LNCAP (cell line): ENCODE measurements around the gene STH.

ENCODE experiments used
- TF ChIP-seq, protein P1 (sequence below): fragments of 450-650 bp; IDR thresholded peaks from 2 replicates; pipeline ENCODE4 v1.5.1; 2017; ENCODE audit warnings: mild to moderate bottlenecking

Gene STH

DNA sequence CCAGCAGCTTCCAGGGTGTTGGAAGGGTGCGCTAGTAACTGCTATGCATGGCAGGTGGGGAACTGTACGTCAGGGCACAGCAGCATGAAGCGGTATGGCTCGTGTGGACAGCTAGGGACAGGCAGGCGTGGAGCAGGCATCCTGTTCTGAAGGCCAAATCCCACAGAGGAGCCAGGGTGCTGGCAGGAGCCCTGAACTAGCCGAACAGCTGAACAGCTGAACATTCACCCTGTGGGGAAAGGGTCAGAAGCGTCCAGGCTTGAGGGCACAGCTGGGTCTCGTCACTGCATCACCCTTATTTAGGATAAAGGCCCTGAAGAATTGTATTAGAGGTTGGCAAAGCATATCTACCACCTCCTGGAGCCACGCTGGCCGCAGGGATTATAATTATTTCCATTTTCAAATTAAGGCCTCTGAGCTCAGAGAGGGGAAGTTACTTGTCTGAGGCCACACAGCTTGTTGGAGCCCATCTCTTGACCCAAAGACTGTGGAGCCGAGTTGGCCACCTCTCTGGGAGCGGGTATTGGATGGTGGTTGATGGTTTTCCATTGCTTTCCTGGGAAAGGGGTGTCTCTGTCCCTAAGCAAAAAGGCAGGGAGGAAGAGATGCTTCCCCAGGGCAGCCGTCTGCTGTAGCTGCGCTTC lies 3.3 kb upstream of the STH start:
- TF ChIP-seq, protein P1, sequence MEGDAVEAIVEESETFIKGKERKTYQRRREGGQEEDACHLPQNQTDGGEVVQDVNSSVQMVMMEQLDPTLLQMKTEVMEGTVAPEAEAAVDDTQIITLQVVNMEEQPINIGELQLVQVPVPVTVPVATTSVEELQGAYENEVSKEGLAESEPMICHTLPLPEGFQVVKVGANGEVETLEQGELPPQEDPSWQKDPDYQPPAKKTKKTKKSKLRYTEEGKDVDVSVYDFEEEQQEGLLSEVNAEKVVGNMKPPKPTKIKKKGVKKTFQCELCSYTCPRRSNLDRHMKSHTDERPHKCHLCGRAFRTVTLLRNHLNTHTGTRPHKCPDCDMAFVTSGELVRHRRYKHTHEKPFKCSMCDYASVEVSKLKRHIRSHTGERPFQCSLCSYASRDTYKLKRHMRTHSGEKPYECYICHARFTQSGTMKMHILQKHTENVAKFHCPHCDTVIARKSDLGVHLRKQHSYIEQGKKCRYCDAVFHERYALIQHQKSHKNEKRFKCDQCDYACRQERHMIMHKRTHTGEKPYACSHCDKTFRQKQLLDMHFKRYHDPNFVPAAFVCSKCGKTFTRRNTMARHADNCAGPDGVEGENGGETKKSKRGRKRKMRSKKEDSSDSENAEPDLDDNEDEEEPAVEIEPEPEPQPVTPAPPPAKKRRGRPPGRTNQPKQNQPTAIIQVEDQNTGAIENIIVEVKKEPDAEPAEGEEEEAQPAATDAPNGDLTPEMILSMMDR, result no peak

DNA sequence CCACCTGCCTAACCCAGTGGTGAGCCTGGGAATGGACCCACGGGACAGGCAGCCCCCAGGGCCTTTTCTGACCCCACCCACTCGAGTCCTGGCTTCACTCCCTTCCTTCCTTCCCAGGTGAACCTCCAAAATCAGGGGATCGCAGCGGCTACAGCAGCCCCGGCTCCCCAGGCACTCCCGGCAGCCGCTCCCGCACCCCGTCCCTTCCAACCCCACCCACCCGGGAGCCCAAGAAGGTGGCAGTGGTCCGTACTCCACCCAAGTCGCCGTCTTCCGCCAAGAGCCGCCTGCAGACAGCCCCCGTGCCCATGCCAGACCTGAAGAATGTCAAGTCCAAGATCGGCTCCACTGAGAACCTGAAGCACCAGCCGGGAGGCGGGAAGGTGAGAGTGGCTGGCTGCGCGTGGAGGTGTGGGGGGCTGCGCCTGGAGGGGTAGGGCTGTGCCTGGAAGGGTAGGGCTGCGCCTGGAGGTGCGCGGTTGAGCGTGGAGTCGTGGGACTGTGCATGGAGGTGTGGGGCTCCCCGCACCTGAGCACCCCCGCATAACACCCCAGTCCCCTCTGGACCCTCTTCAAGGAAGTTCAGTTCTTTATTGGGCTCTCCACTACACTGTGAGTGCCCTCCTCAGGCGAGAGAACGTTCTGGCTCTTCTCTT lies 2.6 kb upstream of the STH start:
- TF ChIP-seq, protein P1, result no peak

DNA sequence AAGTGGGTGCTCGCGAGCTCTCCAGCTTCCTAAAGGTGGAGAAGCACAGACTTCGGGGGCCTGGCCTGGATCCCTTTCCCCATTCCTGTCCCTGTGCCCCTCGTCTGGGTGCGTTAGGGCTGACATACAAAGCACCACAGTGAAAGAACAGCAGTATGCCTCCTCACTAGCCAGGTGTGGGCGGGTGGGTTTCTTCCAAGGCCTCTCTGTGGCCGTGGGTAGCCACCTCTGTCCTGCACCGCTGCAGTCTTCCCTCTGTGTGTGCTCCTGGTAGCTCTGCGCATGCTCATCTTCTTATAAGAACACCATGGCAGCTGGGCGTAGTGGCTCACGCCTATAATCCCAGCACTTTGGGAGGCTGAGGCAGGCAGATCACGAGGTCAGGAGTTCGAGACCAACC lies 1.9 kb upstream of the STH start:
- TF ChIP-seq, protein P1, result no peak

DNA sequence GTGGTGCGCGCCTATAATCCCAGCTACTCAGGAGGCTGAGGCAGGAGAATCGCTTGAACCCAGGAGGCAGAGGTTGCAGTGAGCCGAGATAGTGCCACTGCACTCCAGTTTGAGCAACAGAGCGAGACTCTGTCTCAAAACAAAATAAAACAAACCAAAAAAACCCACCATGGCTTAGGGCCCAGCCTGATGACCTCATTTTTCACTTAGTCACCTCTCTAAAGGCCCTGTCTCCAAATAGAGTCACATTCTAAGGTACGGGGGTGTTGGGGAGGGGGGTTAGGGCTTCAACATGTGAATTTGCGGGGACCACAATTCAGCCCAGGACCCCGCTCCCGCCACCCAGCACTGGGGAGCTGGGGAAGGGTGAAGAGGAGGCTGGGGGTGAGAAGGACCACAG lies 1.4 kb upstream of the STH start:
- TF ChIP-seq, protein P1, result no peak

DNA sequence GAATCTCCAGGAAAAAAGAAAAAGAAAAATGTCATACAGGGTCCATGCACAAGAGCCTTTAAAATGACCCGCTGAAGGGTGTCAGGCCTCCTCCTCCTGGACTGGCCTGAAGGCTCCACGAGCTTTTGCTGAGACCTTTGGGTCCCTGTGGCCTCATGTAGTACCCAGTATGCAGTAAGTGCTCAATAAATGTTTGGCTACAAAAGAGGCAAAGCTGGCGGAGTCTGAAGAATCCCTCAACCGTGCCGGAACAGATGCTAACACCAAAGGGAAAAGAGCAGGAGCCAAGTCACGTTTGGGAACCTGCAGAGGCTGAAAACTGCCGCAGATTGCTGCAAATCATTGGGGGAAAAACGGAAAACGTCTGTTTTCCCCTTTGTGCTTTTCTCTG lies 845 bp downstream of the STH start:
- TF ChIP-seq, protein P1, result no peak

DNA sequence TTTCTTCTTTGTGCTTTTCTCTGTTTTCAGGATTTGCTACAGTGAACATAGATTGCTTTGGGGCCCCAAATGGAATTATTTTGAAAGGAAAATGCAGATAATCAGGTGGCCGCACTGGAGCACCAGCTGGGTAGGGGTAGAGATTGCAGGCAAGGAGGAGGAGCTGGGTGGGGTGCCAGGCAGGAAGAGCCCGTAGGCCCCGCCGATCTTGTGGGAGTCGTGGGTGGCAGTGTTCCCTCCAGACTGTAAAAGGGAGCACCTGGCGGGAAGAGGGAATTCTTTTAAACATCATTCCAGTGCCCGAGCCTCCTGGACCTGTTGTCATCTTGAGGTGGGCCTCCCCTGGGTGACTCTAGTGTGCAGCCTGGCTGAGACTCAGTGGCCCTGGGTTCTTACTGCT lies 1.2 kb downstream of the STH start:
- TF ChIP-seq, protein P1, result no peak

DNA sequence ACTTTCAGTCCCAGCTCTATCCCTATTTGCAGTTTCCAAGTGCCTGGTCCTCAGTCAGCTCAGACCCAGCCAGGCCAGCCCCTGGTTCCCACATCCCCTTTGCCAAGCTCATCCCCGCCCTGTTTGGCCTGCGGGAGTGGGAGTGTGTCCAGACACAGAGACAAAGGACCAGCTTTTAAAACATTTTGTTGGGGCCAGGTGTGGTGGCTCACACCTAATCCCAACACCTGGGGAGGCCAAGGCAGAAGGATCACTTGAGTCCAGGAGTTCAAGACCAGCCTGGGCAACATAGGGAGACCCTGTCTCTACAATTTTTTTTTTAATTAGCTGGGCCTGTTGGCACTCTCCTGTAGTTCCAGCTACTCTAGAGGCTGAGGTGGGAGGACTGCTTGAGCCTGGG lies 1.7 kb downstream of the STH start:
- TF ChIP-seq, protein P1, result no peak
